Esophagus squamous epithelium (tissue), 4 donors: Measurements from ENCODE around the gene AIFM3.

ENCODE experiments used
- POLR2A ChIP-seq, 4 donors: fragments of 450-650 bp; IDR thresholded peaks; one replicate each; pipeline ENCODE4 v1.6.1; 2017; ENCODE audit warnings: antibody characterized with exemption in 4 of 4, mild to moderate bottlenecking in 4 of 4, moderate library complexity in 3 of 4
- TF ChIP-seq, protein P1 (sequence below), 6 experiments: fragments of 450-650 bp in 4 of 6; fragments of 200-600 bp in 2 of 6; sonication (generic) in 2 of 6; IDR thresholded peaks; one replicate each; pipeline ENCODE4 v1.5.1; 2016 to 2019; ENCODE audit warnings: antibody characterized with exemption in 6 of 6, mild to moderate bottlenecking in 4 of 6, moderate library complexity in 4 of 6

DNA sequence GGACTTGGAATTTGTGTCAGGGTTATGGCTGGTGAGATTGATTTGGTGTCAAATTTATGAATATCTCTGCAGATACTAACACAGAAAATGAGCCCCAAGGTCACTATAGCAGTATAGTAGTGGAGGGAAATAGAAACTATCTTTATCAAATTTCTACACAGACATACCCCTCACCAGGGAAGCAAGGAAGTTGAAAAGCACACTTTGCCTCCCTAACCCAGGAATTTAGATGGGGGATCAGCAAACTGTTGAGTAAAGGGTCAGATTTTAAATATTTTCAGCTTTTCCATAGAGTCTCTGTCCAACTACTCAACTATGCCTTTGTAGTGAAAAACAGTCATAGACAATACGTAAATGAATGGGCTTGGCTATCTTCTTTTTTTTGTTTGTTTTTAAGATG lies 37.1 kb upstream of the AIFM3 start:
- TF ChIP-seq, protein P1, sequence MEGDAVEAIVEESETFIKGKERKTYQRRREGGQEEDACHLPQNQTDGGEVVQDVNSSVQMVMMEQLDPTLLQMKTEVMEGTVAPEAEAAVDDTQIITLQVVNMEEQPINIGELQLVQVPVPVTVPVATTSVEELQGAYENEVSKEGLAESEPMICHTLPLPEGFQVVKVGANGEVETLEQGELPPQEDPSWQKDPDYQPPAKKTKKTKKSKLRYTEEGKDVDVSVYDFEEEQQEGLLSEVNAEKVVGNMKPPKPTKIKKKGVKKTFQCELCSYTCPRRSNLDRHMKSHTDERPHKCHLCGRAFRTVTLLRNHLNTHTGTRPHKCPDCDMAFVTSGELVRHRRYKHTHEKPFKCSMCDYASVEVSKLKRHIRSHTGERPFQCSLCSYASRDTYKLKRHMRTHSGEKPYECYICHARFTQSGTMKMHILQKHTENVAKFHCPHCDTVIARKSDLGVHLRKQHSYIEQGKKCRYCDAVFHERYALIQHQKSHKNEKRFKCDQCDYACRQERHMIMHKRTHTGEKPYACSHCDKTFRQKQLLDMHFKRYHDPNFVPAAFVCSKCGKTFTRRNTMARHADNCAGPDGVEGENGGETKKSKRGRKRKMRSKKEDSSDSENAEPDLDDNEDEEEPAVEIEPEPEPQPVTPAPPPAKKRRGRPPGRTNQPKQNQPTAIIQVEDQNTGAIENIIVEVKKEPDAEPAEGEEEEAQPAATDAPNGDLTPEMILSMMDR (IDR thresholded peaks at IDR 0.05), result no peak
- TF ChIP-seq POLR2A (IDR thresholded peaks at IDR 0.05), result no peak
